ENCODE measurements around the gene UVRAG. TPM values are rescaled to one million over a fixed set of nuclear protein-coding genes. Genes with fewer than 3 reads are reported as not detected.
"Not testable (repeated sequence)": the region's sequence is repeated elsewhere in the genome, so short reads cannot be mapped to it uniquely, and the experiment has no call there.

UVRAG gene
- total RNA-seq, 1 experiment from 2014 or later: 19.3 TPM

DNA sequence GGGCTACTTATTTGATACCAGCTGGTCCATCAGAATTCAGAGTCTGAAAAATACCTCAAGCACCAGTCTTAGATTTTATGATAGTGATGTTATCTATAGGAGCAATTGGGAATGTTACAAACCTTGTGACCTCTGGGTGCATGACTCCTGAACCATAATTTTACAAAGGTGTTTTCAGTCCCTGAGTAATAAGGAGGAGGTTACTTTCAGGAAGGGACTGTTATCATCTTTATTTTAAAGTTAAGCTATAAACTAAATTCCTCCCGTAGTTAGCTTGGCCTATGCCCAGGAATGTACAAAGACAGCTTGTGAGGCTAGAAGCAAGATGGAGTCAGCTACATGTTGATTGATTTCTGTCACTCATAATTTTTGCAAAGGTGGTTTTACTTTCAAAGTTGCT lies 101.9 kb downstream of the UVRAG start:
- DNase-seq (ENCODE audit: low spot score): no peak

DNA sequence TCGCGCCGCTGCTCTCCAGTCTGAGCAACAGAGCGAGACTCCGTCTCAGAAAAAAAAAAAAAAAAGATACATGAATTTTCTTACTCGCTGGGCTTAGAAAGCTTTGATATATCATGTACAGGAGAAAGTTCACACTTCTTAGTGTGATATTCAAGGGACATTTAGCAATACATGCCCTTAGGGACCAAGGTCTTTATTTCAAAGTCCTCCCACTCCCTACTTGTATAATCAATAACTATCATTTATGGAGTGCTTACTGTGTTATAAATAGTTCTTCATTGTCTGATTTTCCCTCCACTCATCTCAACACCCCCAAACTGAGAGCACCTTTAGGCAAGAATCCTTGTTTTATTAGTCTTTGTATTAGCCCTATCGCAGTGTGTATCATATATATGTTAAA lies 103.3 kb downstream of the UVRAG start:
- no peak for DNase-seq (ENCODE audit: low spot score)

DNA sequence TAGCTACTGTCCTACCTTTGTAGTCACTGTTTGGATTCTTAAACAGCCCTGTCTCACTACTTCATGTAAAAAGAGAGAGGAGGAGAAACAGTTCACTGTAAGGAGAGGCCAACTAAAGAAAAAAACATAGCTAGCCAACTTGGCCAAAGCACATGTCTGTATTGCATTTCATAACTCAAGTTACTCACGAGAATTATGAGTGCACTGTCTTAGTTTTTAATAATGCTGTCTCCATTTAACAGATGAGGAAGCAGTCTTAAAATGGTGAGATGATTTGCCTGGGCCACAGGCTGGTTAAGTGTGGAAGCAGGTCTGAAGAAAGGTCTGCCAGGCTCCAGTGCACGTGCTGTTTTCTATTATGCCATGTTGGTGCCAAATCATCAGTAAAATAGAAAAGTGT lies 104.5 kb downstream of the UVRAG start:
- DNase-seq (ENCODE audit: low spot score): no peak

DNA sequence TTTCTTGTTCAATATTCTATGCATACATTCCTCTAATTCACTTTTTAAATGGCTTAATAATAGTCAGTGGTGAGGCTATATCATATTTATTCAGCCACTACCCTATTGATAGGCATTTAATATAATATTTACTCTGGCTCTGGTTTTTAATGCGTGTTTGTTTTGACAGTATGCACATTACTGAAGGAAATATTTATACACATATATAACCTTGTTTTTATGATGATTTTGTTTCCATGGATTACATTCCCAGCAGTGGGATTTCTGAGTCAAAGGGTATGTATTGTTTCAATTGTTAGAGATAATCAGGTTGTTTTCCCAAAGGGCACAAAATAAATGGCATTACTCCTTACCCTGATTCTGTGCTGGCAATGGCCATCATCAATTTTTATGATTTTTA lies 105.8 kb downstream of the UVRAG start:
- DNase-seq (ENCODE audit: low spot score): no peak

DNA sequence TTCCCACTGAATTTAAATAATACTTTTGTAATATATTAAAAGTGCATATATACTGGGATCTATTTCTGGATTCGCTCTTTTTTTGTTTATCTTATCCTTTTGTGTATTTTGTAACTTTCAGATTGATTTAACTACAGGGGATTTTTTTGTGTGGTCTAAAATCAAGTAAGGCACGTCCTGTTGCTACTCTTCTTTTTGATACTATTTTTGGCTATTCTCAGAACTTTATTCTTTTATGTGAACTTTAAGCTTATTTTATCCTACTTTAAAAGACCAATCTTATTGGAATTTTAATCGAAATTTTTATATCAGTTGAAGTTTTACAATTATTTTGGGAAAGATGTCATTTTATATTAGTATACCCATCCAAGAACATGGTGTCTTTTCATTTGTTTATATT lies 106.8 kb downstream of the UVRAG start:
- DNase-seq (ENCODE audit: low spot score): no peak

DNA sequence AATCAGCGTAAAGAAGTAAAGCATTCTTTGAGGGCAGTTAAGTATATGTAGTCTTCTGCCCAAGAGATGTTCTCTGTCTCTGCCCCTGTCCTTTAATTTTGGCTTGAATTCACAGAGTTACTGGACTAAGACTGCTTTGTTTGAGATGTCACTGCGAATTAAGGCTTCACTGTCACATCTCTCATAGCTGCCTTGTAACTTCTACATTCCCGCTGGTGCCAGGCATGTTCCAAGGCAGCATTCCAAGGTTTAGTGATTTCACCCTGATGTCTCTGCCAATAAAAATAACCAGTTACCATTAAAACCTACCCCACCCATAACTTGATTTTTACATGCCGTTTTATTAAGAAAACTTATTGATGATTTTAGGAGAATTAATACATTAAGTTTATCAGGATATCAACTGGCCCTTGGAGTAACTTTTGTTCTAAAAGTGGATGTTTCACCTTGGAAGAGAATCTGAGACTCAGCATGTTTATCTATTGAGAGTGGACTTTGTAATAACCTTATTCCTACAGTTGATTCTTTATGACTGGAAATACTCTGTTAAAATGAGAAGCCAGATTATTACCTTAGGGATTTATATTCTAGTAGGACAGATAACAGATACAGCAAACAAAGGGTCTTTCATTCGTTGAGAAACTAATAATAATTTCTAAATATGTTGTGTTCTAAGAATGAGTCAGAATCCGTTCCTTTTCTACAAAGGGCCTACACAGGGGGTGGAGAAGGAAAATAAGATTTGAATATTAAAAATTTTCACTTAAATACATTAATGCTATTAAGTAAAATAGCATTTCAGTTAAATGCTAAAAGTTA lies 110.2 kb downstream of the UVRAG start:
- peak; percentile 31 for DNase-seq (ENCODE audit: low spot score)

DNA sequence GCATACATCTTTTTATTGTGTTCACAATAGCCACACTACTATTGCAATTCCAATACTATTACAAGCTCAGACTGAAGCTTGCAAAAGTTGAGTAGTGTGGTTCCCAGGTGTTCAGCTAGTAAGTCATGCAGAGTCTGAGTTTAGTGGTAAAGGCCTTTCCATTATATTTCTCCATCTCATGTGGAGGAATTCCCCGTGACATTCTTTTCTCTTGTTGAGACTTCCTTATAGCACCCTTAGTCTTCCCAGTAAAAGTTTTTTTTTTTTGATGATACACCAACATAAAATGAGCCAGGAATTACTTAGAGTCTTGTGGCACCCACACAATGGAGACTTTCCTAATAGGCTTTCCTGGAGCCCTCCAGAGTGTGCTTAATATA lies 110.8 kb downstream of the UVRAG start:
- peak; percentile 11 for DNase-seq (ENCODE audit: low spot score)

DNA sequence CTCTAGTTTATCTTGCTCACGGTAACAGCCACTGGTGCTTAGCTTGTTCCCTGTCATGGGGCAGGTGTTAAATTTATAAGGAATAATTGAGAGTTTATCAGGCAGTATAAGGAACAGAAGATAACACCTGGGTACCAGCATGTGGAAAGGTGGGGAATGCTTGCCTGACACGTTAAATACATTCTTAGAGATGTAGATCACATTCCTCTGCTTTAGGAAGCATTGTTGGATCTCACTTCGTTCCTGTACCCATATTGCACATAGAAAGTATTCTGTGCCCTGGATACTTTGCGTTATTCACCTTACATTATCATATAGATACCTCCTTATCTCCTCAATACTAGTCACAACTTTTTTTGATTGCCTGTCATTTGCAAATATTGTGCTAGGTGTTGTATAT lies 114.7 kb downstream of the UVRAG start:
- no peak for DNase-seq (ENCODE audit: low spot score)

DNA sequence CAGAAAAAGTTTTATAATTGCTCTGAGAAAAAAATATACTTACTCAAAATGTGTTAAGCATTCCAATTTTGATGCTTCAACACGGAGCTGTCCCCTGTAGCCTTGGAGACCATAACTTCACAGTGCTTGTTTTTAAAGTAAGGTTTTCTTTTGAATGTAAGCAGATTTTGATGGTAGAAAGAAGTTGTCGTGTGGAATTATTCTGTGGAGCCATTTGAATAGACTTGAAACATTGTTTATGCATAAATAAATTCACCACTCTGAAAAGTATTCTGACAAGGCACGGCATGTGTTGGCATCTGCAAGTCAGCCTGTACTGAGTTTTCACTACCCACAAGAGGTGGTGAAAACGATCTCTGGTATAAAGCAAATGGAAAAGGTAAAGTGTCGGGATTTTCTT lies 115.5 kb downstream of the UVRAG start:
- DNase-seq (ENCODE audit: low spot score): no peak

DNA sequence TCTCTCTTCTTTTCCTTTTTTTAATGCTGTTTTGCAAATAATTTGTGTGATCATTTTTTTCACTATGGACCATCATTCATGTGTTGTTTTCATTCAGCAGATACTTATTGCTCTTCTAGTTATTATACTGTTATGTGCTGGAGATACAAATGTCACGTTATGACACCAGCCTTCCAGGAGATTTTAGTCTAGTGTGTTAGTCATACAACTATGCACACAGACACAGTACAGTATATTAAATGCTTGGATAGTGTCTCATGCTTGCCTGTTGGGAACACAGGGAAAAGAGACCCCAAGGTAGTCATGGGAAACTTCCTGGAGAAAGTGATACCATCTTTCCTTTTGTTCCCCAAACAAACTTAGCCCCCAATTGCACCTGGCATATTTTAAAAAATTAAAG lies 116.1 kb downstream of the UVRAG start:
- no peak for DNase-seq (ENCODE audit: low spot score)

DNA sequence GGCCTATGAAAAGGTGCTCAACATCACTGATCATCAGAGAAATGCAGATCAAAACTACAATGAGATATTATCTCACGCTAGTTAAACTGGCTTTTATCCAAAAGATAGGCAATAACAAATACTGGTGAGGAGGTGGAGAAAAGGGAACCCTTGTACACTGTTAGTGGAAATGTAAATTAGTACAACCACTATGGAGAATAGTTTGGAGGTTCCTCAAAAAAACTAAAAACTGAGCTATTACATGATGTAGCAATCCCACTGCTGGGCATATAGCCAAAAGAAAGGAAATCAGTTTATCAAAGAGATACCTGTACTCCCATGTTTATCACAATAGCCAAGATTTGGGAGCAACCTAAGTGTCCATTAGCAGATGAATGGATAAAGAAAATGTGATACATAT lies 118.7 kb downstream of the UVRAG start:
- not testable (repeated sequence) for DNase-seq (ENCODE audit: low spot score)

DNA sequence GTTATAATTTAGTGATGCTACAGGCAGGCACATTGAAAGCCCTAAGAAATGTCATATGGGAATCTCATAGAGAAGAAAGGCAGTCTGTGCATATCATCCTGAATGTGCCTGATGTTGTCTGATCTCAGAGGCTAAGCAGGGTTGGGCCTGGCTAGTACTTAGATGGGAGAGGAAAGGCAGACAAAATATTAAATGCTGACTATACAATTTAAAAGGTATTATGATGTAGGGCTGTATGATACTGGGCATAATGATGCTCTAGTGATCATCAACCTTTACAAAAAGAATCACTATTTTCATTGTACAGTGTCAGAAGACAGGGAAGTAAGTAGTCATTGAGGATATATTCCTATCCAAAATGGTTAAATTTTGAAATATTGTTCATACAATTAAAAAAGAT lies 119.8 kb downstream of the UVRAG start:
- no peak for DNase-seq (ENCODE audit: low spot score)

DNA sequence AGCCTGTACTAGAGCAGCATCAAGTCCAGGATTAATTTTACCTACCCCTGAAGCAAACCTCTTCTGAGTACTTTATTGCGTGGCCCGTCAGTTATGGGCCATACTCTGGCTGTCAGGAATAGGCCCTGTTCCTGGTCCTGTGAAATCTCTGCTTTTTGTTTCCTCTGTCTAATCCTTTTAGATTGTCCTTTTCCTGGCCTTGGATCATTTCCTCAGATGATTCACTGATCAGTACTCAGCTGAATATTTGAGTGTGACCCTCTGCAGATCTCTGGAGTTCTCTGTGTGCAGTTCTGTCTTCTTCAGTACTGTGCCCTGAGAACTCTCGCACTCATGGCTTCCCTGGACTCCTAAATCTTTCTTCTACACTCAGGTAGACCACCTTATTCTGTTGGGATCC lies 123.5 kb downstream of the UVRAG start:
- no peak for DNase-seq (ENCODE audit: low spot score)

DNA sequence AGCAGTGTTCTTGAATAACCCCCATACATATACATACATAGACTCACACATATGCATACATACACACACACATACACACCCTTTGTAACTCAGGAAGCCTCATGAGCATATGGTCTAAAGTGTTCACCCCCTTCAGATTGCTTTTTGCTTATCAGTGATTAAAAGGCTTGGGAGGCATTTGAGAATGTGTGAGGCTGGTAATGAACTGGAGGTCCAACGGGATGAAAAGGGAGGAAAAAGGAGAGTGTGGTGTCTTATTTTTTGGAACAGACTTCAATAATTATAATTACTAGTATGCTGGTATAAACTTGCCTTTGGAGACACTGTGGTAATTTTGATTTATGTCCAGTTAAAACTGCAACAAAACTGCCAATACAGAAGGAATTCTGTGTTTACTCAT lies 124.5 kb downstream of the UVRAG start:
- DNase-seq (ENCODE audit: low spot score): no peak

DNA sequence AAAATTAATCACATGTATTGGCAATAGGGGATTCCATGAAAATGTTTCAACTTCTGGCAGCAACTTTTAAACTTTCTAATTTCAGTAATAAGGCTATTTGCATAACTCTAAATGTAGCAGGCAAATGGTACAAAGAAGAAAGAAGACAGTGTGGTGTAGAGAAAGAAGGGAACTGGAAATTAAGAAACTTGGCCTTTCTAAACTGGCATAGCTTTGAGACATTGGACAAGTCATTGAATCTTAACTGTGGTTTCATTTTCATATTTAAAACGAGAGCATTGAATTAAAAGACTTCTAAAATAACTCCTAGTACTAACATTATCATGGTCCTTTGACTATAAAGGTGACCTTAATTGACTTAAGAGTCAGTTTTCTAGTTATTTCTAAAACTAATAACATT lies 125.0 kb downstream of the UVRAG start:
- DNase-seq (ENCODE audit: low spot score): no peak

DNA sequence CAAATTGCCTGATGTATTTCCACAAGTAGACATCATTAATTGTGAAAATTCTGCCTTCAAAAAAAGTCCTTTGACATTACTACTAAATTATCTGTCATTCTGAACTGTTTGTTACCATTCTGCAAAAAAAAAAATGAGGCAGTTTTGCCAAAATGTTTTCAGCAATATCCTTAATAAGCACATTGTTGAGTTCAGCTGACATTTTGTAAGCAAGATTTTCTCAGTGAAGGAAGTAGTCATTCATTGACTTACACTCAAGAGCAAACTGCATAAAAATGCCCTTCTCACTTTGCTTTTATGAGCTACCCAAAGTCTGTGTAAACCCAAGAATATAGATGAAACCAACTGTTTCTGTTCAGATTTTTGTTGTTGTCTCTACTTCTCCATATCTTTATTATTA lies 125.9 kb downstream of the UVRAG start:
- DNase-seq (ENCODE audit: low spot score): no peak

DNA sequence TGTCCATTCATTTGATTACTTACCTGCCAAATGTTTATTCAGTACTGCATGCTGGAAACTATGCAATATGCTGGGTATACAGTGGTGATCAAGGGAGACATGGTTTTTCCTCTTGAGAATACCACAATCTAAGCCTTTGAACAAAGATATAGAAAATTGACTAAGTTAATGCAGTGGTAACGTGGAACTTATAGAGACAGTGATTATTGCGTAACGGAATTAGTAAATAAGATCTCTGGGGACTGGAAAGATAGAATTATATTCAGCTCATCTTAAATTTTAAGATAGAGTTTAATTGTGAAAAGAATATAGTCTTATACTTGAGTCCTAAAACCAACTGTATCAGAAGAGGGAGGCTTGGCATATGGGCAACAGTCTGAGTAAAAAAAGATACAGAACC lies 129.5 kb downstream of the UVRAG start:
- no peak for DNase-seq (ENCODE audit: low spot score)

DNA sequence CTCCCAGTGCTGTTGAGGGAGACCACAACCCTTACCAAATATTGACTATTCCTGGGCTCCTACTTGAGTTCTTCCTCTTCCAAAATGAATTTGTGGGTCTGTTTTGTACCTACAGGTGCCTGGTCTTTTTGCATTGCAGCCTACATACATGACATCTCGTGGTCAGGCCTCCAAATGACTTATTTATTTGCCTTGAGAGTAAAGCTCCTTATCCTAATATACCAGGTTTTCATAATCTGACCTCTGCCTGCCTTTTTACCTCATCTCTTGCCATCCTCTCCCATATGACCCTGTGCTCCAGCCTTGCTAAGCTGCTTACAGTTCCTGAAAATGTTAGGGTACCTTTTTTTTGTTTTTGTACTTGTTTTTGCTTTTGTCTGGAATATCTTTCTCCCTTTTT lies 130.4 kb downstream of the UVRAG start:
- no peak for DNase-seq (ENCODE audit: low spot score)

DNA sequence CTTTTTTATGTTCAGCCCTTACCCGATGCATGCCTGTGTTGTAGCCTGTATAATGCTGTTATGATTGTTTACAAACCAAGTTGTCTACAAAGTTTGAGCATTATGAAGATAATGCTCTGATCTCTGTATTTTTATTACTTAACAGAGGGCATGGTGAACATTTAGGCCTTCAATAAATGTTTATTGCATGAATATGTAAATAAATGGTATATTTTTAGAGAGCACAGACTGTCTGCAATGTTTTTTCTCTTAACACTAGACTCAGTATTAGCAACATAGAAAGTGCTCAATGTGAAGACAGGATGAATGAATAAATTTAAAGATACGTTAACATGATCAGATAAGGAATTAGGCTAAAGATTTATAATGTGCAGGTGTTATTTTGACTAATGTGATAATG lies 130.9 kb downstream of the UVRAG start:
- no peak for DNase-seq (ENCODE audit: low spot score)

DNA sequence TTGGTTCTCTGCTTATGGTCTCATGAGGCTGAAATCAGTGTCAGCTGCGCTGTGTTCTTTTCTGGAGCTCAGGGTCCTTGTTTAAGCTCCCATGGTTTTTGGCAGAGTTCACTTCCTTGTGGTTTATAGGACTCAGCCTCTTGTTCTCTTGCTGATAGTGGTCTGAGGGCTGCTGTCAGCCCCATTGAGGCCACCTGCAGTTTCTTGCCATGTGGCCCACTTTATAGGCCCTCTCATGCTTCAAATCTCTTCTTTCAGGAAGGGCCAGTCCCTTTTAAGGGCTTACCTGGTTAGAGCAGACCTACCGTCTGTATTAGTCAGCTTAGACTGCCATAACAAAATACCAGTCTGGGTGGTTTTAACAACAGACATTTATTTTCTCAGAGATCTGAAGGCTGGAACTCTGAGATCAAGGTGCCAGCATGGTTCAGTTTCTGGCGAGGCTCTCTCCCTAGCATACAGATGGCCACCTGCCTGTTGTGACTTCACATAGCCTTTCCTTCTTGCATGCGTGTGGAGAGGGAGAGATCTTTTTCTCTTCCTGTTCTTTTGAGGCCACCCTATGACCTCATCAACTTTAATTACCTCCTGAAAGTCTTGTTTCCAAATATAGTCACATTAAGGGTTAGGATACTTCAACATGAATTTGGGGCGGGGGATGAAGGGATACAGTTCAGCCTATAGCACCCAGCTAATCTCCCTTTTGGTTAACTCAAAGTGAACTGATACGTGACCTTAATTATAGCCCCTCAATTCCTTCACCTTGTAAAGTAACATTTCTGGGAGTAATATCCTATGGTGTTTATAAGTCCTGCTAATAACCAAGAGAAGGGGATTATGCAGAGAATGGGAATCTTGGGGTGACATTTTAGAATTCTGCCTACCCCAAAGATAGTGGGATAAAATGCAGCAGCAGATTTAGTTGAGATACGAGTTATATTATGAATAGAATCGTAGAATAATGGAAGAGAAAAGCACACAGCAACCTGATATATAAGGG lies 131.8 kb downstream of the UVRAG start:
- peak; percentile 59 for DNase-seq (ENCODE audit: low spot score)

DNA sequence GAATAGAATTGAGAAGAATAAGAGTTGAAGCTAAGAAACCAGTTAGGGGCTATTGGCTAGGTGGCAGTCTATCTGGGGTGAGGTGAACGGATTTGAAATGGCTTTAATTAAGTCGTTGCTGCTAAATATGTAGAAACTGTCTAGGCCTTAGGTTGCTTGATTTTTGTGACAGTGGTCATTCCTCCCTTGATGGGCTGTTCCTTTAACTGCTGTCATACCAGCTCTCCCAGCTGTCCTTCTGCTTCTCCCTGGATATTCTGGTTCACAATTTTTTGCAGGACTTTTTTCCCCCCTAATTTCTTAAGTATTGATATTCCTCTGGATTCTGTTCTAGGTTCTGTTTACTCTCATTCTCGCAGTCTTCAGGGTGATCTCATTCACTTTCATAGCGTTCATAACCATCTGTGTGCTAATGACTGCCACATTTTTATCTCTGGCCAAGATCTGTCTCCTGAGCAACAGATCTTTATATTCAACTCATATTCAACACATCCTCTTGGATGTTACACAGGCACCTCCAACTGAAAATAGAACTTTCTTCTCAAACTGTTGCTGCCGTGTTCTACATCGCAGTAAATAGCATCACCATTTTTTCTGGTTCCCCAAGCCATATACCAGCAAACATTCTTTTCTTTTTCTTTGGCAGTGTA lies 134.1 kb downstream of the UVRAG start:
- DNase-seq (ENCODE audit: low spot score): no peak

DNA sequence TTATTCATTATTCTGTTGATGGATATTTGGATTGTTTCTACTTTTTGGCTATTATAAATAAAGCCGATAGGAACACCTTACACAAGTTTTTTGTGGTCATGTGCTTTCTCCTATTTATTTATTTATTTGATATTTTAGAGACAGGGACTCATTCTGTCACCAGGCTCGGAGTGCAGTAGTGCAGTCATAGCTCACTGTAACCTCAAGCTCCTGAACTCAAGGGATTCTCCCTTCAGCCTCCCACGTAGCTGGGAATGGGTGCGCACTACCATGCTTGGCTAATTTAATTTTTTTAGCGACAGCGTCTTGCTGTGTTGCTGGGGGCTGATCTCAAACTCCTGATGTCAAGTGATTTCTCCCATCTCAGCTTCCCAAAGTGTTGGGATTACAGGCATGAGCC lies 135.1 kb downstream of the UVRAG start:
- DNase-seq (ENCODE audit: low spot score): no peak
